ENCODE data around the gene USP10.

The USP10 gene

DNA sequence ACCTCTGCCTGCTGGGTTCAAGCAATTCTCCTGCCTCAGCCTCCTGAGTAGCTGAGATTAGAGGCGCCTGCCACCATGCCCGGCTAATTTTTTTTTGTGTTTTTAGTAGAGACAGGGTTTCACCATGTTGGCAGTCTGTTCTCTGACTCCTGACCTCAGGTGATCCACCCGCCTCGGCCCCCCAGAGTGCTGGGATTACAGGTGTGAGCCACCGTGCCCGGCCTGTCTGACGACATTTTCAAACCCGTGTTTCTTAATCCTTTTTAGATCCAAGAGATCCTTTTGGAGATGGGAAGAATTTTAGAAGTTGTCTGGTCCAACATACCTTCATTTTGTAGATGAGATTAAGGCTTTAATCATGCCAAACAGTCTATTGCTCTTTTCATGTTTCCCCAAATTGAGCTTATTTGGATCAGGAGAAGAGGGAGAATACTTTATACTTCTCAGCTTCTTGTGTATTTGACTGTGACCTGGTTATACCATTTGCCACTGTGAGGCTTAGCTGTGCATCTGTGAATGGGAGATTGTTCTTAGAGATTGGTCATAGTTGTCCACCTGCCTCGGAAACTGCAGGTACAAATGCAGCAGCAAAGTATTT lies 25.8 kb downstream of the USP10 start:
- no peaks in the 10 kb centered on the region for H3K9me3 ChIP-seq (ENCODE audit: severe bottlenecking)
- H3K27ac ChIP-seq (ENCODE audit: poor library complexity, severe bottlenecking): peak overlapping the region; percentile 98
- TF ChIP-seq, protein P1, sequence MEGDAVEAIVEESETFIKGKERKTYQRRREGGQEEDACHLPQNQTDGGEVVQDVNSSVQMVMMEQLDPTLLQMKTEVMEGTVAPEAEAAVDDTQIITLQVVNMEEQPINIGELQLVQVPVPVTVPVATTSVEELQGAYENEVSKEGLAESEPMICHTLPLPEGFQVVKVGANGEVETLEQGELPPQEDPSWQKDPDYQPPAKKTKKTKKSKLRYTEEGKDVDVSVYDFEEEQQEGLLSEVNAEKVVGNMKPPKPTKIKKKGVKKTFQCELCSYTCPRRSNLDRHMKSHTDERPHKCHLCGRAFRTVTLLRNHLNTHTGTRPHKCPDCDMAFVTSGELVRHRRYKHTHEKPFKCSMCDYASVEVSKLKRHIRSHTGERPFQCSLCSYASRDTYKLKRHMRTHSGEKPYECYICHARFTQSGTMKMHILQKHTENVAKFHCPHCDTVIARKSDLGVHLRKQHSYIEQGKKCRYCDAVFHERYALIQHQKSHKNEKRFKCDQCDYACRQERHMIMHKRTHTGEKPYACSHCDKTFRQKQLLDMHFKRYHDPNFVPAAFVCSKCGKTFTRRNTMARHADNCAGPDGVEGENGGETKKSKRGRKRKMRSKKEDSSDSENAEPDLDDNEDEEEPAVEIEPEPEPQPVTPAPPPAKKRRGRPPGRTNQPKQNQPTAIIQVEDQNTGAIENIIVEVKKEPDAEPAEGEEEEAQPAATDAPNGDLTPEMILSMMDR (IDR thresholded peaks at IDR 0.05; ENCODE audit: poor library complexity, severe bottlenecking): no peak
- no peak overlapping the region for H3K4me3 ChIP-seq (ENCODE audit: severe bottlenecking)
- no peaks in the 10 kb centered on the region for H3K27me3 ChIP-seq (ENCODE audit: insufficient read depth, poor library complexity, severe bottlenecking)
- H3K36me3 ChIP-seq (ENCODE audit: low read depth): peaks cover 17% of the 10 kb centered on the region
- DNase-seq (ENCODE audit: low spot score): no peak
- peaks cover 59% of the 10 kb centered on the region for H3K4me1 ChIP-seq (ENCODE audit: insufficient read depth, poor library complexity, severe bottlenecking)
- ATAC-seq (ENCODE audit: low read depth): peak; percentile 28

DNA sequence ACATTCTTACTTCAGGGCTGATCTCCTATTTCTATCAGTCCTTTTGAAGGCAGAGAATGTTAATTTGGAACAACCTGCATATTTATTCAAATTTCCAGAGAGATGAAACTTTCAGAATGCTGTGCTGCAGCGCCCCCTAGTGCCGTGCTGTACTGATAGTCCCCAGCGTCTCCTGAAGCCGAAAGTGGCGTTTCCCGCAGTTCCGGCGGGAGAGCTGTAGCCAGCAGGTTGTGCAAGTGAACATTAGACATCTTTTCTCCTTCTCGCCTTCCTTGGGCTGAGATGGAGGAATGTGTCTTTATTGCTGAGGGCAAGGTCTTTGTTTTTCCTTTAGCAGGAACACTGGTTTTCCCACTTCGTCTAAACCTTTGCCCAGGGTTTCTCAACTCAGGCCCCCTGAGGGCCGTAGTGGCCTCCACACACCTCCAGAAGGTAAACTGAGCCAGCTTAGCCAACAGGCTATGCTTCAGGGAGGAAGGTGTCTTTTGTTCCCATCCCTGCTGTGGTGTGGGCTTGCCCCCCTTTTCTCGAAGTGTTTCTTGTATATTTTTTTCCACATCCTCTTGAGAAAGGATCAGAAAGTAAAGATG lies 26.4 kb downstream of the USP10 start:
- Histone ChIP-seq H3K4me3 (ENCODE audit: severe bottlenecking) (no peak overlapping the region), H3K4me1 (ENCODE audit: insufficient read depth, poor library complexity, severe bottlenecking) (peaks cover 65% of the 10 kb centered on the region), H3K9me3 (ENCODE audit: severe bottlenecking) (no peaks in the 10 kb centered on the region), H3K27me3 (ENCODE audit: insufficient read depth, poor library complexity, severe bottlenecking) (no peaks in the 10 kb centered on the region), H3K36me3 (ENCODE audit: low read depth) (peaks cover 14% of the 10 kb centered on the region), H3K27ac (ENCODE audit: poor library complexity, severe bottlenecking) (peak overlapping the region; percentile 98)
- peak; percentile 71 for ATAC-seq (ENCODE audit: low read depth)
- peak; percentile 84 for DNase-seq (ENCODE audit: low spot score)
- TF ChIP-seq, protein P1 (IDR thresholded peaks at IDR 0.05; ENCODE audit: poor library complexity, severe bottlenecking): peak; percentile 97

DNA sequence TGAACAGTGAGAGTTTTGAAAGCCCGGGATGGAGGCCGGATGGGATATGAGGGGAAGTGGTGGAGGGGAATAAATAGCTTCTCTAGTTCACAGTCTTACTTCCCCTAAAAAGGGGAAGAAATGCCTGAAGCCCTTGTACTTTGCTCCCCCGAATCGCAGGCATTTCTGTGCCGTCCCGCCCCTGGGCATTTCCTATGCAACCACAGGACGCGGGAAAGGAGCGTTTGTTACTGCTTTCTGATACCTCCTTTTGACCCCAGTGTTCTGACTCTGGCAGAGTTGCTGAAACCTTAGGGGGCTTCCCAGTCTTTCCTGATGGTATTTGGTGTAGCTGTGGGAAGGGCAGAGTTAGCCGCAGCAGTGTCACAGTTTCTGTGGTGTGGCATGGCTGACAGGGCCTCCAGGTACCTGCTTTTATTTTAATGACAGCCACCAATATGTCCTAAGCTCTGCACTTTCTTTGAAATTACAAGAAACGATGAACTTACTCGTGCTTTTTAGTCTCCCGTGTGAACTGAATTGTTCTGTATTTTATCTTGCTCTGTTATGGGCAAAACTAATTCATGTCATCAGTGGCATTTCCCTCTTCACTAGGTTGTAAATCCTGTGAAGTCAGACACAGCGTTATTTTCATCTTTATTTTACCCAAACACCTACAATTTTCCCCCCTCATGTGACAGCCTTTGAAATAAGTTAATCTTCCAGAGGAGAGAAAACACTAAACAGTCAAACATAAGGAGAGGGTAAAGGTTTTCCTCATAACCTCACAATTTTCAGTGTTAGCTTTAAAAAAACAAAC lies 27.1 kb downstream of the USP10 start:
- ATAC-seq (ENCODE audit: low read depth): no peak
- H3K4me1 ChIP-seq (ENCODE audit: insufficient read depth, poor library complexity, severe bottlenecking): peaks cover 72% of the 10 kb centered on the region

DNA sequence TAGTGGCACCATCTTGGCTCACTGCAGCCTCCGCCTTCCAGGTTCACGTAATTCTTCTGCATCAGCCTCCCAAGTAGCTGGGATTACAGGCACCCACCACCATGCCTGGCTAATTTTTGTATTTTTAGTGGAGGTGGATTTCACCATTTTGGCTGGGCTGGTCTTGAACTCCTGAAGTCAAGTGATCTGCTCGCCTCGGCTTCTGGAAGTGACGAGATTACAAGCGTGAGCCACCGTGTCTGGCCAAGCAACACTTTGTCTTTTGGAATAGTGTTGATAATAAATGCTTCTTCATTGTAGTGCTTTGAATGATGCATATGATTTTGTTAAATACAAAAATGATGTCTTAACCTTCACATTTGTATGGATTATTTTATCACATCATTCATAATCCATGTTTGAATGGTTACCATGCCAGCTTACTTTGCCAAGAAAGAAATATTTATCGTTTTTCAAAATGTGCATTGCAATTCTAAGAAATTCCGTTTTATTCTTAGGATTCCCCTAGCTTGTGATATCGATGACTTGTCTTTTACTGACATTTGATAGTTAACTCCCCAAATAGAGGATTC lies 29.1 kb downstream of the USP10 start:
- Histone ChIP-seq H3K36me3 (ENCODE audit: low read depth) (peaks cover 23% of the 10 kb centered on the region), H3K9me3 (ENCODE audit: severe bottlenecking) (no peaks in the 10 kb centered on the region), H3K4me1 (ENCODE audit: insufficient read depth, poor library complexity, severe bottlenecking) (peaks cover 88% of the 10 kb centered on the region), H3K27me3 (ENCODE audit: insufficient read depth, poor library complexity, severe bottlenecking) (no peaks in the 10 kb centered on the region), H3K27ac (ENCODE audit: poor library complexity, severe bottlenecking) (peak overlapping the region; percentile 98), H3K4me3 (ENCODE audit: severe bottlenecking) (no peak overlapping the region)
- ATAC-seq (ENCODE audit: low read depth): no peak
- DNase-seq (ENCODE audit: low spot score): no peak
- TF ChIP-seq, protein P1 (IDR thresholded peaks at IDR 0.05; ENCODE audit: poor library complexity, severe bottlenecking): no peak

More for the DNA sequence above, 27.1 kb downstream of the USP10 start:
- peak overlapping the region; percentile 98 for H3K27ac ChIP-seq (ENCODE audit: poor library complexity, severe bottlenecking)
- H3K27me3 ChIP-seq (ENCODE audit: insufficient read depth, poor library complexity, severe bottlenecking): no peaks in the 10 kb centered on the region
- peaks cover 9% of the 10 kb centered on the region for H3K36me3 ChIP-seq (ENCODE audit: low read depth)
- no peak overlapping the region for H3K4me3 ChIP-seq (ENCODE audit: severe bottlenecking)
- H3K9me3 ChIP-seq (ENCODE audit: severe bottlenecking): no peaks in the 10 kb centered on the region
- TF ChIP-seq, protein P1 (IDR thresholded peaks at IDR 0.05; ENCODE audit: poor library complexity, severe bottlenecking): no peak
- no peak for DNase-seq (ENCODE audit: low spot score)
